NCI-H1048 (cell line): Measurements from ENCODE around the gene PLEKHA7.
"Not testable (repeated sequence)": the region's sequence is repeated elsewhere in the genome, so short reads cannot be mapped to it uniquely, and the experiment has no call there.

Source experiments
- DNase-seq: peaks from one replicate; lab custom pipeline; 2025; lab: John Stamatoyannopoulos, UW

PLEKHA7 gene

DNA sequence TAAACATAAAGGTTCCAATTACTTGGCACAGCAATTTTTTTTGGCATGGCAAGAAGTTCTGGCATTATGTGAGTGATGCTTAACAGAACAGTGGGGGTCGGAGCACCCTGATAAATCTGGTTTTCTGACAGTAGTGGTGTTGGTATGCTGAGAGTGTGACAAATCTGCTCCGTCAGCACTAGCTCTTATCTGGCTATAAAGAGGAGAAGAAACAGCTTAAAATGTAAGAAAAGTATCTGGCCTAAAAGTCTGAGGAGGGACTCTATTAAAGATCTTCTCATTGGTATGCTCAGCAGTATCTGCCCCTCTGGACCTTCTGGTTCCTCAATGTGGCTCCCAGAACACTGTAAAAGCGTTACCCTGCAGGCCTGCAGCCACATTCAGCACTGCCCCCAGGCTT lies 137.4 kb downstream of the PLEKHA7 start:
- no peak for DNase-seq

DNA sequence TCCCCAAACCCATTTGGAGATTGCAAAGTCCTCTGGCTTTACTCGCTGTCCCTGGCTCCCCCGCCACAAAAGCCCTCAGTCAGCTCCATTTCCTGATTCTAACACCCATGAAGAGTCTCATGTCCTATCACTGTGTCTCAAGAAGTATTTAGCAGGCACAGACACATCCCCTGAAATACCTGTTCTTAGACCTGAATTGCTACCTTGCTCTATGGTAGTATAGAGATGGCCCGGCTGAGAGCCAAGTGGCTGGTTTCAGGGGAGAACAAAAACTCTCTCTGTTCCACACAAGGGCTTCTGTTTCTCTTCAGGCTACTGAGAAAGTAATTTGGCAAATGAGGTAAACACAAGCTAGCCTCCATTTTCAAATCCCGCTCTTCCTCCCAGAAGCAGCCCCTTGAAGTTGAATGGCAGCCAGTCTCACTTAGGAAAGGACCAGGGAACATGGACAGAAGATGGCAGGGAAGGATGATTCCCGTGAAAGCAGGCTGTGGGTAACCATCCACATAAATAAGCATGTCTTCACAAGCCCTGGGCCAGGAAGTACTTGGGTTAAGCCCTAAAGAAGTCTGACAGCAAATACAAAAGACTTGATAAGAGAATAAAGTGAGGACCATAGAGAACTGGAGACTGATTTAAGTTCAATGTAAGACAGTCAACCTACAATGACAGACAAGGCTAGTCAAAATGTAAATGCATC lies 138.0 kb downstream of the PLEKHA7 start:
- no peak for DNase-seq

DNA sequence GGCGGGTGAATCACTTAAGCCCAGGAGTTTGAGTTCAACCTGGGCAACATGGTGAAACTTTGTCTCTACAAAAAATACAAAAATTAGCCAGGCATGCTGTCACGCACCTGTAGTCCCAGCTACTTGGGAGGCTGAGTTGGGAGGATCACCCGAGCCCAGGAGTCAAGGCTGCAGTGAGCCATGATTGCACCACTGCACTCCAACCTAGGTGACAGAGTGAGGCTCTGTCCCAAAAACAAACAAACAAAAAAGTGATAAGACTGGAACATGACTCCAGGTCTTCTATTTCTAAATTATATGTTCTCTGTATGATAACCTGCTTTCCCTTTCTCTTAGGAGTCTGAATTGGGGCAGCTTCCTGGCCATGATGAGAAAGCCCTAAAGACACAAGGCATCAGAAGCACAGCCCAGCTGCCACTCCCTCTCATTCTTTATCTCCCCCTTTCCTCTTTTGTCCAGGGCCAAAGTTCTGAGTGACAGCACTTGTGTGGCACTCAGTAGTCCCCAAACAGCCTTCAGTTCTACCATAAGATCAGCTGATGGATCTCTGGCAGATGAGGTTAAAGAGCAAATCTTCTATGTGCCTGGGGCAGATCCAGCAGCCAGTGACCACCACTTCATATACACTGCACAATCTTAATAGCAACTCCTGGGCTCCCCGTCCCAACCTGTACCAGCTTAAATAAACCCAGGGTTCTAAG lies 139.8 kb downstream of the PLEKHA7 start:
- DNase-seq, result no peak

DNA sequence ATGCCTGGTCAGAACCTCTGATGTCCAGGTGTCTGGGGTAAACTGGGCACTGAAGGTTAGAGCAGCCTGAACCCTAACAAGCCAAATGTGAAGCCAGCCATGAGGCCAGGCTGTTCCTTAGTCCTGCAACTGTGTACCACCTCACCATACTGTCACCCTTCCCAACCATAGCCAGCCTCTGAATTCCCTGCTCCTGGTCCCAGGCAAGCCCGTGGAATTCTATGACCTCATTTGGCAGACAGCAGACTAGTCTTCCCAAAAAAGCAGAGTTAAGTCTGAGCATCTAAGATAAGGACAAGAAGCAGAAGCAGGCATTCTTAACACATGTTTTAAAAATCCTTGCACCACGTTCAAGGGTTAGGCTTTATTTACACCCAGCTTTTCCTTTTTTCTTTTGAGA lies 140.9 kb downstream of the PLEKHA7 start:
- DNase-seq, result no peak

DNA sequence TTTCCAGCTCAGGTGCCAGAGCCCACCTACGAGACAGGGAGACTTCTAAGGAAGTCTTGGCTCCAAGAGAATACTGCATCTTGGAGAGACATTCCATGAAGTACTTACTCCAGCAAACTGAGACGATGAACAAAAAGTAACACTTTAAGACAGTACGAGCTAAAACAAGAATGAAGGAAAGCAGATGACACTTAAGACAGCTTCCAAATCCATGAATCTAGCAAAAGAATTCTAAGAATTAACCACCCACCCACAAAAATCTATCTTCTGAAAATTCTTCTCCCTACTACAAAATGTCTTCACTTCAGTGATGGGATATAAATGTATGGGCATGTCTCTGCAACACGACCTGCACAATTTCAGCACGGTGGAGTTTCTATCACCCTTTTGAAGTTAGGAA lies 142.8 kb downstream of the PLEKHA7 start:
- DNase-seq, result no peak

DNA sequence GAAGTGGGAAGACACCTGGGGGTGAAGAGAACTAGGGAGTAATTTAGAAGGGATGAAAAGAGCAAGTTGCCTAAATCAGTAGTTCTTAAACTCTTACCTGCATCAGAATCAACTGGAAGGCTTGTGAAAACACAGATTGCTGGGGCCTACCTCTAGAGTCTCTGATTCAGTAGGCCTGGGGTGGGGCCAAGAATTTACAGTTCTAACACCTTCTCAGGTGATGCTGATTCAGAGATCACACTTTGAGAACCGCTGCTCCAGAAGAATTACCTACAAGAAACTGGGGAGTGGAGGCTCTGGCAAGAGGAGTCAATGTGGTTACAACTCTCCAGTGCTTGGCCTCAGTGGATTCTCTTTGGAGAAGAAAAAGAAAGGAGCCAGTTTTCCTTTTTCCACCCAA lies 147.1 kb downstream of the PLEKHA7 start:
- no peak for DNase-seq

DNA sequence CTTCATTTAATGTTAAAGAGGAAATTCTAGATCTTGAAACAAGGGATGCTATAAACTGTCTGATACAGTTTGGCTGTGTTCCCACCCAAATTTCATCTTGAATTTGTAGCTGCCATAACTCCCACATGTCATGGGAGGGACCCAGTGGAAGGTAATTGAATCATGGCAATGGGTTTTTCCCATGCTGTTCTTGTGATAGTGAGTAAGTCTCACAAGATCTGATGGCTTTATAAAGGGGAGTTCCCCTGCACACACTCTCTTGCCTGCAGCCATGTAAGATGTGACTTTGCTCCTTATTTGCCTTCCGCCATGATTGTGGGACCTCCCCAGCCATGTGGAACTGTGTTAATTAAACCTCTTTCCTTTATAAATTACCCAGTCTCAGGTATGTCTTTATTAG lies 149.8 kb downstream of the PLEKHA7 start:
- not testable (repeated sequence) for DNase-seq

DNA sequence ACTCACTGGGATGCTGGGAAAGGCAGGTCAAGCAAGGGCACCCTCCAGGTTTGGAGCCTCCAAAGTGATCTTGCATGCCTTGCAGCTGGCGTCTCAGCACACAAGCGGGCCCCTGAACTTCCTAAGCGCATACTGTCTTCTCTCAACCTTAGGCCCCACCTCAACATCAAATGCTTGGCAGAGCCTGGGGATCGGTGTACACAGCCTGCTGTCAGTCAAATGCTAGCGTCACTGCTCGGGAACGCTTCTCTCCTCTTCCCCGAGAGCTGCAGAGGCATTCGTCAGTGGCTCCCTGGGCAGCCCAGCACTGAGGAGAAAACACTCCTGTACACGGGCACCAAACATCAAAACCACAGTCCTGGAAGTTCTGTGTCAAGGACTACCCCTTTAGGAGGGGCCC lies 150.8 kb downstream of the PLEKHA7 start:
- DNase-seq, result no peak

DNA sequence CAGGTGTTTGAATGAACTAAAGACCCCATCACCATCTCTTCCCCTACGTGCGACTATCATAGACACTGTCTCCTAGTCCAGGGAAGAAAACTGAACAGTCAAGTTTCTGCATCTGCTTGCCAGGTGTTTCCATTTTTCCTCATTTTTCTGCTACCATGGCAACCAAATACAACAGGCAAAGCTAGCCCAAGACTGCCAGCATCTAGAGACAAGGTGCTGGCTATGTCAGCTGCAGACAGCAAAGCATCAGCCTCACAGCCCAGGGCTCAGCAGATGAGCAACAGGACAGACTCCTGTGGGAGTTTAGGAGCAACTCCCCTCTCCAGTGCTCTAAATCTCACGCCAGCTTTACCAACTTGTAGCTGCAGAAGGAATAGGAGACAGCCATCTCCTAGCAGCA lies 151.5 kb downstream of the PLEKHA7 start:
- DNase-seq, result no peak

DNA sequence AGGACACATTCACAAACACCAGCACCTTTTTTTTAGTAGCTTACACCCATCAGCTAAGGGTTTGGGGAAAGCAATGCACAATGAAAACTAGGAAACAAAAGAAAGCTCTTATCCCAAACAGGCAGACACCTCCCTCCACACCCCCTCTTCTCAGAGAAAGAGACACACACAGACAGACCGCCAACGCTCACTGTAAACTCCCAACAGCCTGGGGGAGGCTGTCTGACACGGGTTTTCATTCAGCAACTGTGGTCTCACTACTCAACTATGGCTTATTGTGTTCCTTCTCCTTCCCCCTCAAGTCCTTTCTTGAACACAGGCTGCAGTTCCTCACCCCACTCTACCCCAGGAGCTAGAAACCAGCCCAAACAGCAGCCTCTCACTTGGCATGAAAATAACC lies 152.4 kb downstream of the PLEKHA7 start:
- no peak for DNase-seq

DNA sequence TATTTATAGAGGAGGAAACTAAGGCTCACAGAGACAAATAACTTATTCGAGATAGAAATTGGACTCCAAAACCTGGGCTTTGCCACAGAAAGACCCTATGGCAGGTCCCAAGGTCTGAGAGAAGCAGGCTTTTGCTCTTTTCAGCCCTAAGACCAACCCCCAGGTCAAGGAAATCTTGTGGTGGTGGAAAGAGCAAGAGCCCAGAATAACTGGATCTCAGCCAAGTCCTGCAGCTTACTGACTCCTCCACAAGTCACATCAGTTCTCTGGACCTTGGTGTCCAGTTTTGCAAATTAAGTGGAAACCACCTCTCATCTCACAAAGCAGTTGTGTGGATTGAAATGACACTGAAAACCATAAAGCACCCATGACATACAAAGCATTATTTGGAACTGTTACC lies 153.6 kb downstream of the PLEKHA7 start:
- DNase-seq, result no peak

DNA sequence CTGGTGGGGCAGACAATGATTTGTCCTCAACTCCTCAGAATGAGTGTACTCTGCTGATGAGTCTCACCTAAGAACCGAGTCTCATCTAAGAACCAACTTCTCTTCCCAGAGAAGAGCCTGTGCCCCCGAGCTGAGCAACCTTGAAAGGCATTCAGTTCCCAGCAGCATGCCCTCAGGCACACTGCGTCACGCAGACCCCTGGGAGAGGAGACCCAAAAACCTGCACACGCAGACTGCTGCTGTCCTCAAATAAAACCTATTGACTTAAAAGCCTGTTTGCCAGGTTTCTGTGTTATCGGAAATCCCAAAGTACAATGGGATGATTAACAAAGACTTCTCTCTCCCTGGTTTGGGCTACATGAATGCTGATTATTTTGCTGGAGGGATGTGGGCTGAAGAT lies 154.6 kb downstream of the PLEKHA7 start:
- no peak for DNase-seq

DNA sequence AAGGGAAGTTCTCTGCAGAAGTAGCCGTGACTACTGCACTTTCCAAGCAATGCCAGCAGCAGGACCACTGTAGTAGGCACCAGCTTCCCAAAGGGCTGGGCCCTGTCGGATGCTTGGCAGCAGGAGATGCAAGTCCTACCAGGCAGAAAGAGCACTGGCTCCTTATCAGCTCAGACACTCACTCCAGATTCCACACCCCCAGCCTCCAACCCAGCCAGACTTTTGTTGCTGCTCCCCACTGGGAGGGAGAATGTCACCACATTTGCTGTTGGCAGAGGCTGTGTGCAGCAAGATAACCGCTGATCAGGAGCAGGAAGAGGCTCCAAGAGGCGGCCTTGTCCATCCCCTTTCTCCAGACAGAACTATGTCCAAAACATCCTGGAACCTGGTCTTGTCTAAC lies 157.0 kb downstream of the PLEKHA7 start:
- no peak for DNase-seq

DNA sequence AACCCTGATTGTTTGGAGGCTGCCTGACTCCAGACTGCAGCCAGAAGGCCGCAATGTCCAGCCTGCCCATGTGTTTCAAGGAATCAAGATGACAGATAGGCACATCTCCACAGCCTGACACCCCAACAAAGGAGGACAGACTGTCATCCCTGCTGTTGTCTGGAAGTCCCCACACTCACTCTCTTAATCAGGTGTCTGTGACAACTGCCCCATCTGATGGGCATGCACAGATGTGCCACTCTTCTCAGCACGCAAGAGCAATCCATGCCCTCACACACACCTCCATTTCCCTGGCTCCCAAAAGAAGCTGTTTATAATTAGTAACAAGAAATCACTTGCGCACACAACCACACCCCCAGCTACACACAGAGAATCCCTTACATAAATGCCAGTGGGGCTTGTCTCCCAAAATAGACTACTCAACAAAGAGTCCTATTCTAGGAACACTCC lies 158.2 kb downstream of the PLEKHA7 start:
- no peak for DNase-seq

DNA sequence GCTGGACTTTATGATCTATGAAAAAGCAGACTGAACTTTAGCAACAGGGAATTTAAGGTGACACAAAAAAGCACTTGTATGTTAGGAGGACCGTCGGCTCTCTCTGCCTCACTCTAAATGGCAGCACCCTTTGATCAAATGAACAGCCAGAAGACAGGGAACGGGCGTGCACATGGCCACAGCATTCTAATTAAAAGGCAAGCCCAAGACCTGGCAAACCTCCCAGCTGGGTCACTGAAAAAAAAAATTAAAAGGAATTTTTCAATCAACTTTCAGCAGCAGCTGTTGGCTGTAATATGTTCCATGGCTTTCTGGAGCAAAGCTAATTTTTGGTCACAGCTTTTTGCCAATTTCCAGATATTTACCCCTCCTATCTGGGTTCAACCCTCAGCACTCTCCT lies 159.2 kb downstream of the PLEKHA7 start:
- DNase-seq, result no peak

DNA sequence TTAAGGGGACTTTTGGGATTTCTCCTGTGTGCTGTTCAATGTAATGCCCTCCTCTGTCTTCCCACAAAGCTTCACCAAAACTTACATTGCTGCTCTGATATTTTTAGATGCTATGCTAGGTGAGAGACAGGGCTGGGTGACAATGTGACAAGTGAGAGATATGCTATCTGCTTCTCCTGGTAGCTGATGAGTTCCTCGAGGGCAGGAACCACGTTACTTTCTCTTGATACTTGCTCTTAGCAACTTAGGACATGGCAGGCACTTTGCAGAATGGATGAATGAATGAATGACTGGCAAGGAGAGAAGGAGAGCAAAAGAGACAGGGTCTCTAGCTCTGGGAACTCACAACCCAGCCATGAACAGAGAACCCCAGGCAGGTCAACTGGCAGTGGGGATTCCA lies 160.4 kb downstream of the PLEKHA7 start:
- DNase-seq, result no peak

DNA sequence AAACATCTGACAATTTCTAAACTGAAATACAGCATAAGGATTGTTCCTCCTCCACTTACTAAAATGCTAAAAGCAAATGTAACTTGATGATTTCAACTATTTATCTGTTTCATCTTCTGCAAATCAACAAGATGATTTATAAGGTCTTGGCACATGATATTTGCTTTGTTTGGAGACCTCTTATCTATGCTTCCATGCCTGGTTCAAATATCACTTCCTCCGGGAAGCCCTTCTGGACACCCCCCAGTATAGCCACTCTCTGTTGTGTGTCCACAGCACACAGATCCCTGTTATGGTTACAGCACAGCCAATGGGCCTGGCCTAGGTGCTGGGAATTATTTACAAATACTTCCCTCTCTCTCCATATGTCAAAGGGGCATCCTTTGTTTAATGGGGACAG lies 160.9 kb downstream of the PLEKHA7 start:
- no peak for DNase-seq

DNA sequence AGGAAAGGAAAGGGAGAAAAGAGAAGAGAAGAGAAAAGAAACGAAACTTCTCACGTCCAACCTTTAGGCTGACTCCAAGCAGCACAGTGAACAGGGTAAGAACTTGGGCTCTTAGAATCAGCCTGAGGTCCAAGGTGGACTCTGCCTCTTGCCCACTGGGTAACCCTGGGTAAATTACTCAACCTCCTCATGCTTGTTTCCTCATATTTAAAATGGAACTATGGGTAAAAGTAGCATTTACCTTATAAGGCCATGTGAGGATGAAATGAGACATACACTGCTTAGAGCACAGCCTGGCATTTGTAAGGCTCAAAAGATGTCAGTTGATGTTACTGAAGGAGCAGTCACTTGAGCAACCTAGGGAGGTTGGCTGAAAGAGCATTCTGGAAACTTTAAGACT lies 167.9 kb downstream of the PLEKHA7 start:
- DNase-seq, result no peak

DNA sequence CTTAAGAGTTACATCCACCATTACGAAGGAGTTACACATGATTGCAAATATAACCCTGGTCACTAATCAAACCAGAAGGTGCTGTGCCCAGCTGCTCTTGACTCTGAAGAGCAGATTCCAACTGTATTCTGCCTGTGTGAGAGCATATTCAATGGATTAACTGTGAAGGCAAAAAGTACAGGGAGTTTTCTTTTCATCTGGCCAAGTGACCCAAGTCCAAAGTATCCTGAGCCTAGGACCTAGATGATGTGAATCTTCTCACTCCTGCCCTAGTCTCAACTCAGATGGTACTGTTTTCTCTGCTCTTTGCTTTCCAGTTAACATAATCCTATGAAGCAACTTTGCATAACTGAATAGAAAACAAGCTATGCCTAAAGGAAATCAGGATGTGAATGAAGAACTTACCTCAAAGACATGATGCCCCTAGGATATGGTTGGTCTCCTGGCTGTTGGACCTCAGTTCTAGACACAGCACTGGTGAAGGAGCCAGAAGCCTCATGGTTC lies 169.9 kb downstream of the PLEKHA7 start:
- no peak for DNase-seq

DNA sequence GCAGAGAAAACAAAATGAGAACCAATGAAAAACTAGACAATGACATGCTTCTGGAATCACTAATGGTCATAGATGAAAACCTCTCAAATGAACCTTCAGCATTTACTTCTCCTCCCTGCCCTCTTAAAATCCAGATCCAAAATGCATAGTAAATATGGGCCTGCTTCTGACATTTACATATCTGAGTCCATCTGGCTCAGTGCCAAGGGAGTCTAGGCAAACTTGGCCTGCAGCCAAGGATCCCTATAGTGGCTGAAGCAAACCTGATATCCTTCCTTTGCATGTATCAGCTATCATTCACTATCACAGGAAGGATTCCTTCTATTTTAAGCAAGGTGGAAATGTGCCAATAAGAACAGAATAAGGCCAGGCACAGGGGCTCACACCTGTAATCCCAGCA lies 170.9 kb downstream of the PLEKHA7 start:
- peak; percentile 25 for DNase-seq

DNA sequence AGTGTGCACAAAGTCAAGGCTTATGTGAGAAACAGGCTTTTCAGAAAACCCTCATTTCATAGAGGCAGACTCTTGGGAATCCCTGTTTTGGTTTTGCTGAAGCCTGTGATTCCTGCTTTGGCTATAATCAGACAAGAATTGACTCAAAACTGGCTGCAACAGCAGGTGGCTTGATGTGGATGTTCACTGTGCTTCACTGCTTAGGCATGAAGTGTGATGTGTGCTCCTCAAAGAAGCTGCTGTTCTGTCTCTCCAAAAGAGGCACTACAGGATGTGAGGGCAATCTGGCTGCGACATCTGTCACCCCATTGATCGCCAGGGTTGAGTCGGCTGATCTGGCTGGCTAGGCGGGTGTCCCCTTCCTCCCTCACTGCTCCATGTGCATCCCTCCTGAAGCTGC lies 172.2 kb downstream of the PLEKHA7 start:
- DNase-seq, result no peak

DNA sequence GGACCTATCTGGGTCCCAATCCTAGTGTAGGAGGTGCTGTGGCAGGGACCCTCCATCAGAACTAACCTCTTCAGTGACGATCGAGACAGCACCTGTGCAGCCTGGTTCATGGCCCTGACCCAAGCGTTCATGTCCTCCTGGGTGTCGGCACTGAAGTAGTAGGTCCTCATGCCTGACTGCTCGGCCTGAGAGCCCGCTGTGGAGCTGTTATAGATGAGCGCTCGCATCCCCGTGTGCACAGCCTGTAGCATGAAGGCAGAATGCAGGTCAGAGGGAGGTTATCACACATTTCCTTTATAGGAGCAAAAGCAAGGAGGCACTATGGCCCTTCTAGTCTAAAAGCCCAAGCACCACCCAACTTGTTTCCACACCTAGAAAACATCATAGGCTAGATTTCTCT lies 172.7 kb downstream of the PLEKHA7 start:
- DNase-seq, result no peak

DNA sequence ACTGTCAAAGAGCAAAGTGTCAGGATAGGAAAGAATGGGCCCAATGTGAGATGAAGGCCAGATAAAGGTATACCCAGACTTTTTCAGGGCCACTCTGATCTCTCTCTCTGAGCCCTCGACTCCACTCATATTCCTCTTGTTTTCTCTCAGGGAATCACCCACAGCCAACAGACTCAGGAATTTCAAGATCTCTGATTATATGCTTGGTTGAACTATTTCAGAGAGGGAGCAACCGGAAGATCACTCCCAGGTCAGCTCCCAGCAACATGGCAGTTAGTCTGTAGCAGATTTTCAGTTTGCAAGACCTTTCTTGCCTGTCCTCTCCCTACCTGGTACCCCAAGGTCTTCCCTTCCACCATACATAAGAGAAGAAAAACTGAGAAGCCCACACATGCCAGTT lies 173.3 kb downstream of the PLEKHA7 start:
- DNase-seq, result no peak

DNA sequence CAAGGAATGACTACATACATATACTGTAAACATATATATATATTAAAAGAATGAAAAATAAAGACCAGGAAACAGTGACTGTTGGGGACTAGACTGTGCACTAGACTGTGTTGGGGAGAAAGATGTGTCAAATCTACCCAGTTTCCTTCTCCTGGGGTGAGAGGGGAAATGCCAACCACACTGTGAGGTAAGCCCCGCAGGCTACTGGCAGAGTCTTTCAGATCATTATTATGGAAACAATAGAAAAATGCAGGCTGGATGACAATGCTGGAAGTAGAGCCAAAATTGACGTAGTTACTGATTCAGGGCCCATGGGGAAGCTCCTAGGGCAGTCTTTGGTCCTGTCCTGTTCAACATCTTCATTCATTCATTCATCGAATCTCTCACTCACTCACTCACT lies 174.4 kb downstream of the PLEKHA7 start:
- no peak for DNase-seq
